HEK293 (cell line): Measurements from ENCODE around the gene LSM2.

Experiments used
- HOXC10 ChIP-seq: sonication (generic); formaldehyde crosslinking; IDR thresholded peaks from 2 replicates; pipeline ENCODE4 v1.8.1; 2023; ENCODE audit warnings: mild to moderate bottlenecking, missing genetic modification reagents
- MYNN ChIP-seq: fragments of 450-650 bp; formaldehyde crosslinking; IDR thresholded peaks from 2 replicates; pipeline ENCODE4 v1.5.1; 2016; ENCODE audit warnings: missing biosample characterization, missing genetic modification characterization, borderline replicate concordance
- ZEB2 ChIP-seq: fragments of 450-650 bp; formaldehyde crosslinking; IDR thresholded peaks from 2 replicates; pipeline ENCODE4 v1.5.1; 2016; ENCODE audit warnings: missing biosample characterization, missing genetic modification characterization
- ZFP37 ChIP-seq: fragments of 450-650 bp; formaldehyde crosslinking; IDR thresholded peaks from 2 replicates; pipeline ENCODE4 v1.5.1; 2016; ENCODE audit warnings: missing biosample characterization, missing genetic modification characterization
- ZNF555 ChIP-seq: fragments of 450-650 bp; formaldehyde crosslinking; conservative IDR thresholded peaks from 2 replicates; pipeline ENCODE4 v1.5.1; 2017; ENCODE audit warnings: missing biosample characterization, mild to moderate bottlenecking, missing genetic modification characterization, inconsistent platforms
- TF ChIP-seq, protein P1 (sequence below): fragments of 450-650 bp; formaldehyde crosslinking; IDR thresholded peaks from 2 replicates; pipeline ENCODE4 v1.5.1; 2016; ENCODE audit warnings: missing biosample characterization, missing genetic modification characterization
- TF ChIP-seq, protein P2 (sequence below): fragments of 450-650 bp; formaldehyde crosslinking; IDR thresholded peaks from 2 replicates; pipeline ENCODE4 v1.5.1; 2017; ENCODE audit warnings: missing biosample characterization, missing genetic modification characterization
- TF ChIP-seq, protein P3 (sequence below): fragments of 450-650 bp; formaldehyde crosslinking; IDR thresholded peaks from 2 replicates; pipeline ENCODE4; 2016; ENCODE audit warnings: missing biosample characterization, missing genetic modification characterization
- TF ChIP-seq, protein P4 (sequence below): fragments of 450-650 bp; formaldehyde crosslinking; IDR thresholded peaks from 2 replicates; pipeline ENCODE4 v1.5.1; 2016; ENCODE audit warnings: missing biosample characterization, missing genetic modification characterization
- TF ChIP-seq, protein P5 (sequence below): fragments of 450-650 bp; formaldehyde crosslinking; IDR thresholded peaks from 2 replicates; pipeline ENCODE4 v1.5.1; 2017; ENCODE audit warnings: missing biosample characterization, mild to moderate bottlenecking, missing genetic modification characterization, moderate library complexity
- TF ChIP-seq, protein P6 (sequence below): fragments of 450-650 bp; formaldehyde crosslinking; IDR thresholded peaks from 2 replicates; pipeline ENCODE4 v1.5.1; 2016; ENCODE audit warnings: missing biosample characterization, missing genetic modification characterization
- TF ChIP-seq, protein P7 (sequence below): fragments of 450-650 bp; formaldehyde crosslinking; IDR thresholded peaks from 2 replicates; pipeline ENCODE4 v1.5.0; 2017; ENCODE audit warnings: missing biosample characterization, missing genetic modification characterization, borderline replicate concordance
- TF ChIP-seq, protein P8 (sequence below): fragments of 450-650 bp; formaldehyde crosslinking; IDR thresholded peaks from 2 replicates; pipeline ENCODE4 v1.5.1; 2016; ENCODE audit warnings: missing biosample characterization, missing genetic modification characterization
- TF ChIP-seq, protein P9 (sequence below): fragments of 450-650 bp; formaldehyde crosslinking; IDR thresholded peaks from 2 replicates; pipeline ENCODE4 v1.5.1; 2016; ENCODE audit warnings: missing biosample characterization, missing genetic modification characterization, low read depth
- TF ChIP-seq, protein P10 (sequence below): fragments of 450-650 bp; formaldehyde crosslinking; IDR thresholded peaks from 2 replicates; pipeline ENCODE4 v1.5.1; 2017; ENCODE audit warnings: missing biosample characterization, missing genetic modification characterization
- TF ChIP-seq, protein P11 (sequence below): fragments of 450-650 bp; formaldehyde crosslinking; IDR thresholded peaks from 2 replicates; pipeline ENCODE4 v1.5.1; 2016; ENCODE audit warnings: missing biosample characterization, missing genetic modification characterization

LSM2 gene

DNA sequence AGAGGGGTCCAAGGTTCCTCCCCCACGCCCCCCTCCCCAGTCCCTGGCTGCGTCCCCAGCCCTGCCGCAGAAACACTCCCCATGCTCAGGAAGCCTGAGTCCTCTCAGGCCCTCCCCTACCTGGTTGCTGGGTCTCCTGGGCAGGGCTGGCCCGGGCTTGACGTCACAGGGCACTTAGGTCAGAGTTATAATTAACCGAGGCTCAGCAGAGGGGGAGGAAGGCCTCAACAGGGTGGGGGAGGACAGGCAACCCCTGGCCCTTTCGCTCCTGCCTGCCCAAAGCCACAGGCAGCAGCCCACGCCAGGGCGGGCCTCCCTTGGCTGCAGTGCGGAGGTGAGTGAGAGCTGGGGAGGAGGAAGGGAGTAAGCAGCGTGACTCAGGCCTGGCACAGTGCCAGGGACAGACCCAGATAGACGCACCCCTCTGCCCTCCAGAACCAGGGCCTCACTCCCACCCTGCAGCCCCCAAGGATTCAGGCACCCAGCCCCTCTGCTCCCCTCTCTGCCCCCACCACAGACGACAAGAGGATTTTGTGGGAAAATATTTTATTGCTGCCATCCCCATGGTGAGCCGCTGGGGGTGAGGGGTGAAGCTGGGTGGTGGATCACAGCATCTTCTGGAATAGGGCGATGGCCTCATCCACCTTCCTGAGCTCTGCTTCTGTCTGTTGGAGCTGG lies 29.6 kb downstream of the LSM2 start, which contains the start of gene VWA7 (continued):
- peak; percentile 89 for TF ChIP-seq ZFP37 (tag by site-specific recombination)
- TF ChIP-seq HOXC10 (CRISPR knock-in tag), result no peak
- TF ChIP-seq MYNN, result 0 out of 2 replicates have a peak, but pooled peaks have one; percentile 13
- TF ChIP-seq, protein P1, sequence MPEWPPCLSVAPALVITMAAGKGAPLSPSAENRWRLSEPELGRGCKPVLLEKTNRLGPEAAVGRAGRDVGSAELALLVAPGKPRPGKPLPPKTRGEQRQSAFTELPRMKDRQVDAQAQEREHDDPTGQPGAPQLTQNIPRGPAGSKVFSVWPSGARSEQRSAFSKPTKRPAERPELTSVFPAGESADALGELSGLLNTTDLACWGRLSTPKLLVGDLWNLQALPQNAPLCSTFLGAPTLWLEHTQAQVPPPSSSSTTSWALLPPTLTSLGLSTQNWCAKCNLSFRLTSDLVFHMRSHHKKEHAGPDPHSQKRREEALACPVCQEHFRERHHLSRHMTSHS (tag by site-specific recombination), result 0 out of 2 replicates have a peak, but pooled peaks have one; percentile 32
- TF ChIP-seq, protein P2, sequence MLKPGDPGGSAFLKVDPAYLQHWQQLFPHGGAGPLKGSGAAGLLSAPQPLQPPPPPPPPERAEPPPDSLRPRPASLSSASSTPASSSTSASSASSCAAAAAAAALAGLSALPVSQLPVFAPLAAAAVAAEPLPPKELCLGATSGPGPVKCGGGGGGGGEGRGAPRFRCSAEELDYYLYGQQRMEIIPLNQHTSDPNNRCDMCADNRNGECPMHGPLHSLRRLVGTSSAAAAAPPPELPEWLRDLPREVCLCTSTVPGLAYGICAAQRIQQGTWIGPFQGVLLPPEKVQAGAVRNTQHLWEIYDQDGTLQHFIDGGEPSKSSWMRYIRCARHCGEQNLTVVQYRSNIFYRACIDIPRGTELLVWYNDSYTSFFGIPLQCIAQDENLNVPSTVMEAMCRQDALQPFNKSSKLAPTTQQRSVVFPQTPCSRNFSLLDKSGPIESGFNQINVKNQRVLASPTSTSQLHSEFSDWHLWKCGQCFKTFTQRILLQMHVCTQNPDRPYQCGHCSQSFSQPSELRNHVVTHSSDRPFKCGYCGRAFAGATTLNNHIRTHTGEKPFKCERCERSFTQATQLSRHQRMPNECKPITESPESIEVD, result no peak
- TF ChIP-seq, protein P3, sequence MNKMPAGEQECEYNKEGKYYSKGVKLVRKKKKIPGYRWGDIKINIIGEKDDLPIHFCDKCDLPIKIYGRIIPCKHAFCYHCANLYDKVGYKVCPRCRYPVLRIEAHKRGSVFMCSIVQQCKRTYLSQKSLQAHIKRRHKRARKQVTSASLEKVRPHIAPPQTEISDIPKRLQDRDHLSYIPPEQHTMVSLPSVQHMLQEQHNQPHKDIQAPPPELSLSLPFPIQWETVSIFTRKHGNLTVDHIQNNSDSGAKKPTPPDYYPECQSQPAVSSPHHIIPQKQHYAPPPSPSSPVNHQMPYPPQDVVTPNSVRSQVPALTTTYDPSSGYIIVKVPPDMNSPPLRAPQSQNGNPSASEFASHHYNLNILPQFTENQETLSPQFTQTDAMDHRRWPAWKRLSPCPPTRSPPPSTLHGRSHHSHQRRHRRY (tag by site-specific recombination), result no peak
- no peak for TF ChIP-seq ZNF555 (tag by site-specific recombination)
- TF ChIP-seq, protein P4, sequence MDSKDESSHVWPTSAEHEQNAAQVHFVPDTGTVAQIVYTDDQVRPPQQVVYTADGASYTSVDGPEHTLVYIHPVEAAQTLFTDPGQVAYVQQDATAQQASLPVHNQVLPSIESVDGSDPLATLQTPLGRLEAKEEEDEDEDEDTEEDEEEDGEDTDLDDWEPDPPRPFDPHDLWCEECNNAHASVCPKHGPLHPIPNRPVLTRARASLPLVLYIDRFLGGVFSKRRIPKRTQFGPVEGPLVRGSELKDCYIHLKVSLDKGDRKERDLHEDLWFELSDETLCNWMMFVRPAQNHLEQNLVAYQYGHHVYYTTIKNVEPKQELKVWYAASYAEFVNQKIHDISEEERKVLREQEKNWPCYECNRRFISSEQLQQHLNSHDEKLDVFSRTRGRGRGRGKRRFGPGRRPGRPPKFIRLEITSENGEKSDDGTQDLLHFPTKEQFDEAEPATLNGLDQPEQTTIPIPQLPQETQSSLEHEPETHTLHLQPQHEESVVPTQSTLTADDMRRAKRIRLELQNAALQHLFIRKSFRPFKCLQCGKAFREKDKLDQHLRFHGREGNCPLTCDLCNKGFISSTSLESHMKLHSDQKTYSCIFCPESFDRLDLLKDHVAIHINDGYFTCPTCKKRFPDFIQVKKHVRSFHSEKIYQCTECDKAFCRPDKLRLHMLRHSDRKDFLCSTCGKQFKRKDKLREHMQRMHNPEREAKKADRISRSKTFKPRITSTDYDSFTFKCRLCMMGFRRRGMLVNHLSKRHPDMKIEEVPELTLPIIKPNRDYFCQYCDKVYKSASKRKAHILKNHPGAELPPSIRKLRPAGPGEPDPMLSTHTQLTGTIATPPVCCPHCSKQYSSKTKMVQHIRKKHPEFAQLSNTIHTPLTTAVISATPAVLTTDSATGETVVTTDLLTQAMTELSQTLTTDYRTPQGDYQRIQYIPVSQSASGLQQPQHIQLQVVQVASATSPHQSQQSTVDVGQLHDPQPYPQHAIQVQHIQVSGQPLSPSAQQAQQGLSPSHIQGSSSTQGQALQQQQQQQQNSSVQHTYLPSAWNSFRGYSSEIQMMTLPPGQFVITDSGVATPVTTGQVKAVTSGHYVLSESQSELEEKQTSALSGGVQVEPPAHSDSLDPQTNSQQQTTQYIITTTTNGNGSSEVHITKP (tag by site-specific recombination), result peak; percentile 97
- TF ChIP-seq, protein P5, sequence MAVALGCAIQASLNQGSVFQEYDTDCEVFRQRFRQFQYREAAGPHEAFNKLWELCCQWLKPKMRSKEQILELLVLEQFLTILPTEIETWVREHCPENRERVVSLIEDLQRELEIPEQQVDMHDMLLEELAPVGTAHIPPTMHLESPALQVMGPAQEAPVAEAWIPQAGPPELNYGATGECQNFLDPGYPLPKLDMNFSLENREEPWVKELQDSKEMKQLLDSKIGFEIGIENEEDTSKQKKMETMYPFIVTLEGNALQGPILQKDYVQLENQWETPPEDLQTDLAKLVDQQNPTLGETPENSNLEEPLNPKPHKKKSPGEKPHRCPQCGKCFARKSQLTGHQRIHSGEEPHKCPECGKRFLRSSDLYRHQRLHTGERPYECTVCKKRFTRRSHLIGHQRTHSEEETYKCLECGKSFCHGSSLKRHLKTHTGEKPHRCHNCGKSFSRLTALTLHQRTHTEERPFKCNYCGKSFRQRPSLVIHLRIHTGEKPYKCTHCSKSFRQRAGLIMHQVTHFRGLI, result 0 out of 2 replicates have a peak, but pooled peaks have one; percentile 46
- TF ChIP-seq, protein P6, sequence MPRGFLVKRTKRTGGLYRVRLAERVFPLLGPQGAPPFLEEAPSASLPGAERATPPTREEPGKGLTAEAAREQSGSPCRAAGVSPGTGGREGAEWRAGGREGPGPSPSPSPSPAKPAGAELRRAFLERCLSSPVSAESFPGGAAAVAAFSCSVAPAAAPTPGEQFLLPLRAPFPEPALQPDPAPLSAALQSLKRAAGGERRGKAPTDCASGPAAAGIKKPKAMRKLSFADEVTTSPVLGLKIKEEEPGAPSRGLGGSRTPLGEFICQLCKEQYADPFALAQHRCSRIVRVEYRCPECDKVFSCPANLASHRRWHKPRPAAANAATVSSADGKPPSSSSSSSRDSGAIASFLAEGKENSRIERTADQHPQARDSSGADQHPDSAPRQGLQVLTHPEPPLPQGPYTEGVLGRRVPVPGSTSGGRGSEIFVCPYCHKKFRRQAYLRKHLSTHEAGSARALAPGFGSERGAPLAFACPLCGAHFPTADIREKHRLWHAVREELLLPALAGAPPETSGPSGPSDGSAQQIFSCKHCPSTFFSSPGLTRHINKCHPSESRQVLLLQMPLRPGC, result peak; percentile 67; the same call in 1 of the 2 replicates
- TF ChIP-seq, protein P7, sequence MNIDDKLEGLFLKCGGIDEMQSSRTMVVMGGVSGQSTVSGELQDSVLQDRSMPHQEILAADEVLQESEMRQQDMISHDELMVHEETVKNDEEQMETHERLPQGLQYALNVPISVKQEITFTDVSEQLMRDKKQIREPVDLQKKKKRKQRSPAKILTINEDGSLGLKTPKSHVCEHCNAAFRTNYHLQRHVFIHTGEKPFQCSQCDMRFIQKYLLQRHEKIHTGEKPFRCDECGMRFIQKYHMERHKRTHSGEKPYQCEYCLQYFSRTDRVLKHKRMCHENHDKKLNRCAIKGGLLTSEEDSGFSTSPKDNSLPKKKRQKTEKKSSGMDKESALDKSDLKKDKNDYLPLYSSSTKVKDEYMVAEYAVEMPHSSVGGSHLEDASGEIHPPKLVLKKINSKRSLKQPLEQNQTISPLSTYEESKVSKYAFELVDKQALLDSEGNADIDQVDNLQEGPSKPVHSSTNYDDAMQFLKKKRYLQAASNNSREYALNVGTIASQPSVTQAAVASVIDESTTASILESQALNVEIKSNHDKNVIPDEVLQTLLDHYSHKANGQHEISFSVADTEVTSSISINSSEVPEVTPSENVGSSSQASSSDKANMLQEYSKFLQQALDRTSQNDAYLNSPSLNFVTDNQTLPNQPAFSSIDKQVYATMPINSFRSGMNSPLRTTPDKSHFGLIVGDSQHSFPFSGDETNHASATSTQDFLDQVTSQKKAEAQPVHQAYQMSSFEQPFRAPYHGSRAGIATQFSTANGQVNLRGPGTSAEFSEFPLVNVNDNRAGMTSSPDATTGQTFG (tag by site-specific recombination), result peak; percentile 88; the same call in 1 of the 2 replicates
- TF ChIP-seq, protein P8, sequence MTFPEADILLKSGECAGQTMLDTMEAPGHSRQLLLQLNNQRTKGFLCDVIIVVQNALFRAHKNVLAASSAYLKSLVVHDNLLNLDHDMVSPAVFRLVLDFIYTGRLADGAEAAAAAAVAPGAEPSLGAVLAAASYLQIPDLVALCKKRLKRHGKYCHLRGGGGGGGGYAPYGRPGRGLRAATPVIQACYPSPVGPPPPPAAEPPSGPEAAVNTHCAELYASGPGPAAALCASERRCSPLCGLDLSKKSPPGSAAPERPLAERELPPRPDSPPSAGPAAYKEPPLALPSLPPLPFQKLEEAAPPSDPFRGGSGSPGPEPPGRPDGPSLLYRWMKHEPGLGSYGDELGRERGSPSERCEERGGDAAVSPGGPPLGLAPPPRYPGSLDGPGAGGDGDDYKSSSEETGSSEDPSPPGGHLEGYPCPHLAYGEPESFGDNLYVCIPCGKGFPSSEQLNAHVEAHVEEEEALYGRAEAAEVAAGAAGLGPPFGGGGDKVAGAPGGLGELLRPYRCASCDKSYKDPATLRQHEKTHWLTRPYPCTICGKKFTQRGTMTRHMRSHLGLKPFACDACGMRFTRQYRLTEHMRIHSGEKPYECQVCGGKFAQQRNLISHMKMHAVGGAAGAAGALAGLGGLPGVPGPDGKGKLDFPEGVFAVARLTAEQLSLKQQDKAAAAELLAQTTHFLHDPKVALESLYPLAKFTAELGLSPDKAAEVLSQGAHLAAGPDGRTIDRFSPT, result peak; percentile 92
- TF ChIP-seq, protein P9, sequence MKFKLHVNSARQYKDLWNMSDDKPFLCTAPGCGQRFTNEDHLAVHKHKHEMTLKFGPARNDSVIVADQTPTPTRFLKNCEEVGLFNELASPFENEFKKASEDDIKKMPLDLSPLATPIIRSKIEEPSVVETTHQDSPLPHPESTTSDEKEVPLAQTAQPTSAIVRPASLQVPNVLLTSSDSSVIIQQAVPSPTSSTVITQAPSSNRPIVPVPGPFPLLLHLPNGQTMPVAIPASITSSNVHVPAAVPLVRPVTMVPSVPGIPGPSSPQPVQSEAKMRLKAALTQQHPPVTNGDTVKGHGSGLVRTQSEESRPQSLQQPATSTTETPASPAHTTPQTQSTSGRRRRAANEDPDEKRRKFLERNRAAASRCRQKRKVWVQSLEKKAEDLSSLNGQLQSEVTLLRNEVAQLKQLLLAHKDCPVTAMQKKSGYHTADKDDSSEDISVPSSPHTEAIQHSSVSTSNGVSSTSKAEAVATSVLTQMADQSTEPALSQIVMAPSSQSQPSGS (tag by site-specific recombination), result peak; percentile 53; the same call in 1 of the 2 replicates
- TF ChIP-seq, protein P10, sequence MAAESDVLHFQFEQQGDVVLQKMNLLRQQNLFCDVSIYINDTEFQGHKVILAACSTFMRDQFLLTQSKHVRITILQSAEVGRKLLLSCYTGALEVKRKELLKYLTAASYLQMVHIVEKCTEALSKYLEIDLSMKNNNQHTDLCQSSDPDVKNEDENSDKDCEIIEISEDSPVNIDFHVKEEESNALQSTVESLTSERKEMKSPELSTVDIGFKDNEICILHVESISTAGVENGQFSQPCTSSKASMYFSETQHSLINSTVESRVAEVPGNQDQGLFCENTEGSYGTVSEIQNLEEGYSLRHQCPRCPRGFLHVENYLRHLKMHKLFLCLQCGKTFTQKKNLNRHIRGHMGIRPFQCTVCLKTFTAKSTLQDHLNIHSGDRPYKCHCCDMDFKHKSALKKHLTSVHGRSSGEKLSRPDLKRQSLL (tag by site-specific recombination), result peak; percentile 73
- TF ChIP-seq, protein P11, sequence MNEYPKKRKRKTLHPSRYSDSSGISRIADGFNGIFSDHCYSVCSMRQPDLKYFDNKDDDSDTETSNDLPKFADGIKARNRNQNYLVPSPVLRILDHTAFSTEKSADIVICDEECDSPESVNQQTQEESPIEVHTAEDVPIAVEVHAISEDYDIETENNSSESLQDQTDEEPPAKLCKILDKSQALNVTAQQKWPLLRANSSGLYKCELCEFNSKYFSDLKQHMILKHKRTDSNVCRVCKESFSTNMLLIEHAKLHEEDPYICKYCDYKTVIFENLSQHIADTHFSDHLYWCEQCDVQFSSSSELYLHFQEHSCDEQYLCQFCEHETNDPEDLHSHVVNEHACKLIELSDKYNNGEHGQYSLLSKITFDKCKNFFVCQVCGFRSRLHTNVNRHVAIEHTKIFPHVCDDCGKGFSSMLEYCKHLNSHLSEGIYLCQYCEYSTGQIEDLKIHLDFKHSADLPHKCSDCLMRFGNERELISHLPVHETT, result peak; percentile 76
- TF ChIP-seq ZEB2 (tag by site-specific recombination), result peak; percentile 89; the same call in 1 of the 2 replicates
